ENCODE data around the gene ITPKC. TPM values are rescaled to one million over a fixed set of nuclear protein-coding genes. Genes with fewer than 3 reads are reported as not detected.

Gene ITPKC
- total RNA-seq, 1 experiment from 2014 or later, result 11.4 TPM

- BruUV-seq (replicated peaks), result no TSS peak
- Histone ChIP-seq H3K9me3 (ENCODE audit: control insufficient read depth in 1 of 2, insufficient read depth in 1 of 2, low read depth in 1 of 2, low read length in 2 of 2) (no peaks in the 10 kb centered on the region), H3K9ac (ENCODE audit: low read length) (no peak overlapping the region), H3K27ac (ENCODE audit: low read depth, low read length) (no peak overlapping the region), H3K27me3 (ENCODE audit: insufficient read depth, low read length) (no peaks in the 10 kb centered on the region), H3K36me3 (ENCODE audit: control insufficient read depth in 1 of 2, insufficient read depth in 2 of 2, low read length in 2 of 2) (no peaks in the 10 kb centered on the region), H2AFZ (ENCODE audit: low read depth, low read length, poor library complexity, severe bottlenecking) (no peak overlapping the region), H3K9me2 (ENCODE audit: insufficient read depth) (no peaks in the 10 kb centered on the region), H3K79me2 (ENCODE audit: insufficient read depth, low read length) (no peaks in the 10 kb centered on the region), H4K20me1 (ENCODE audit: insufficient read depth) (no peaks in the 10 kb centered on the region), H3K4me2 (ENCODE audit: low read length) (no peak overlapping the region), H3K4me1 (ENCODE audit: control insufficient read depth in 1 of 2, insufficient read depth in 2 of 2, low read length in 2 of 2) (peaks cover 12 to 24% of the 10 kb centered on the region in 2 experiments), H3K4me3 (replicated peaks in 1 of 2; ENCODE audit: low read depth in 1 of 2, low read length in 2 of 2) (no peak overlapping the region)
- DNase-seq (ENCODE audit: low read depth, low spot score) (no peak), ATAC-seq (no peak)
- ChIA-PET POLR2A (no interaction called here), RAD21 (ENCODE audit: low non-redundant PET in 1 of 2, low total read pairs in 2 of 2, uncharacterized antibody in 2 of 2, unreplicated experiment in 2 of 2) (no interaction called here), CTCF (no interaction called here)
- intact Hi-C loops (cut with micrococcal nuclease), result no loop called here
- TF ChIP-seq ELF1 (IDR thresholded peaks at IDR 0.05; ENCODE audit: borderline replicate concordance, low read depth), result no peak
- no peak for TF ChIP-seq CBX3 (IDR thresholded peaks at IDR 0.05; ENCODE audit: low read depth)
- no peak for TF ChIP-seq MAX (IDR thresholded peaks at IDR 0.05)
- TF ChIP-seq SP1 (IDR thresholded peaks at IDR 0.05; ENCODE audit: low read depth), result no peak
- no peak for TF ChIP-seq POLR2A (IDR thresholded peaks at IDR 0.05; ENCODE audit: borderline replicate concordance, extremely low read depth, insufficient read depth, insufficient read length)
- TF ChIP-seq CEBPB (IDR thresholded peaks at IDR 0.05; ENCODE audit: low read depth), result no peak
- no peak for TF ChIP-seq EZH2phosphoT487 (IDR thresholded peaks at IDR 0.05; ENCODE audit: borderline replicate concordance)
- TF ChIP-seq FOSL1 (IDR thresholded peaks at IDR 0.05; ENCODE audit: low read depth), result no peak
Observed at GRCh38 chr19:40780582-40780981, 63.7 kb downstream of the ITPKC start.

GRCh38 chr19:40781140-40781539, 64.2 kb downstream of the ITPKC start:
- Histone ChIP-seq H4K20me1 (ENCODE audit: insufficient read depth) (no peaks in the 10 kb centered on the region), H3K27me3 (ENCODE audit: insufficient read depth, low read length) (no peaks in the 10 kb centered on the region), H3K4me2 (ENCODE audit: low read length) (no peak overlapping the region), H3K4me3 (replicated peaks in 1 of 2; ENCODE audit: low read depth in 1 of 2, low read length in 2 of 2) (no peak overlapping the region), H2AFZ (ENCODE audit: low read depth, low read length, poor library complexity, severe bottlenecking) (no peak overlapping the region), H3K79me2 (ENCODE audit: insufficient read depth, low read length) (no peaks in the 10 kb centered on the region), H3K9ac (ENCODE audit: low read length) (no peak overlapping the region), H3K9me3 (ENCODE audit: control insufficient read depth in 1 of 2, insufficient read depth in 1 of 2, low read depth in 1 of 2, low read length in 2 of 2) (no peaks in the 10 kb centered on the region), H3K36me3 (ENCODE audit: control insufficient read depth in 1 of 2, insufficient read depth in 2 of 2, low read length in 2 of 2) (no peaks in the 10 kb centered on the region), H3K9me2 (ENCODE audit: insufficient read depth) (no peaks in the 10 kb centered on the region), H3K4me1 (ENCODE audit: control insufficient read depth in 1 of 2, insufficient read depth in 2 of 2, low read length in 2 of 2) (peaks cover 12 to 23% of the 10 kb centered on the region in 2 experiments), H3K27ac (ENCODE audit: low read depth, low read length) (no peak overlapping the region)
- no TSS peak for BruUV-seq (replicated peaks)
- ChIA-PET CTCF (no interaction called here), RAD21 (ENCODE audit: low non-redundant PET in 1 of 2, low total read pairs in 2 of 2, uncharacterized antibody in 2 of 2, unreplicated experiment in 2 of 2) (interaction anchor here in 1 of 2 experiments (0.7 kb wide), 1 partner anchor 27 kb away, joined by 3 read pairs; no protein-coding TSS in a partner anchor), POLR2A (no interaction called here)
- intact Hi-C loops (cut with micrococcal nuclease), result no loop called here
- DNase-seq (ENCODE audit: low read depth, low spot score) (no peak), ATAC-seq (no peak)
- TF ChIP-seq CTCF (IDR thresholded peaks at IDR 0.05 in 2 of 3, conservative IDR thresholded peaks at IDR 0.05 in 1 of 3; ENCODE audit: borderline replicate concordance in 1 of 3, insufficient read depth in 1 of 3, low read depth in 2 of 3, low read length in 2 of 3) (no peak), ZNF274 (IDR thresholded peaks at IDR 0.05; ENCODE audit: low read depth, low read length) (no peak), JUND (IDR thresholded peaks at IDR 0.05) (no peak), POLR2AphosphoS5 (IDR thresholded peaks at IDR 0.05; ENCODE audit: low read depth, low read length) (no peak), POLR2A (IDR thresholded peaks at IDR 0.05; ENCODE audit: borderline replicate concordance, extremely low read depth, insufficient read depth, insufficient read length) (no peak), EZH2 (IDR thresholded peaks at IDR 0.05) (no peak), TCF7L2 (IDR thresholded peaks at IDR 0.05; ENCODE audit: borderline replicate concordance, extremely low read depth, insufficient read depth, insufficient read length) (no peak), YY1 (IDR thresholded peaks at IDR 0.05; ENCODE audit: extremely low read depth, insufficient replicate concordance, low read depth, low read length) (no peak), CBX3 (IDR thresholded peaks at IDR 0.05; ENCODE audit: low read depth) (no peak), ZFX (IDR thresholded peaks at IDR 0.05) (no peak), RAD21 (IDR thresholded peaks at IDR 0.05; ENCODE audit: low read depth) (no peak), EZH2phosphoT487 (IDR thresholded peaks at IDR 0.05; ENCODE audit: borderline replicate concordance) (no peak), ATF3 (IDR thresholded peaks at IDR 0.05) (no peak), ELF1 (IDR thresholded peaks at IDR 0.05; ENCODE audit: borderline replicate concordance, low read depth) (no peak), EGR1 (IDR thresholded peaks at IDR 0.05; ENCODE audit: low read depth) (no peak)
